WTC11 (cell line): Measurements from ENCODE around the gene FKBP14. TPM values are rescaled to one million over a fixed set of nuclear protein-coding genes. Genes with fewer than 3 reads are reported as not detected.

Experiments used
- ATAC-seq: fragments of 200-7000 bp; cut with Tn5 transposase; 2 replicates; pipeline ENCODE4 v1.10.0; 2021; ENCODE audit warnings: mild to moderate bottlenecking, moderate library complexity
- CTCF ChIA-PET: fragments of 300-600 bp; sonication (Branson Sonifier 250); formaldehyde crosslinking; loops from one replicate; lab custom pipeline; 2021; ENCODE audit warnings: antibody characterized with exemption; lab: Charles Lee
- POLR2A ChIA-PET: fragments of 350-600 bp; sonication (Branson Sonifier 250); formaldehyde crosslinking; loops from one replicate; lab custom pipeline; 2021; ENCODE audit warnings: antibody characterized with exemption; lab: Charles Lee
- DNase-seq: peaks from one replicate; pipeline ENCODE4 v3.0.0; 2021; ENCODE audit warnings: low spot score
- H3K27ac Mint-ChIP-seq: 2 replicates; pipeline ENCODE4 v1.8.0; 2021; ENCODE audit warnings: mixed read lengths
- H3K27me3 Mint-ChIP-seq: 2 replicates; pipeline ENCODE4 v1.8.0; 2021; ENCODE audit warnings: low read depth, mild to moderate bottlenecking, moderate library complexity, mixed read lengths
- H3K36me3 Mint-ChIP-seq: 2 replicates; pipeline ENCODE4 v1.8.0; 2021; ENCODE audit warnings: mixed read lengths
- H3K4me1 Mint-ChIP-seq: 2 replicates; pipeline ENCODE4 v1.8.0; 2022; ENCODE audit warnings: mixed read lengths
- H3K4me3 Mint-ChIP-seq: 2 replicates; pipeline ENCODE4 v1.8.0; 2021; ENCODE audit warnings: mild to moderate bottlenecking, moderate library complexity, mixed read lengths
- H3K9me3 Mint-ChIP-seq: 2 replicates; pipeline ENCODE4 v1.8.0; 2021; ENCODE audit warnings: mixed read lengths
- CREB1 ChIP-seq: sonication (generic); formaldehyde crosslinking; IDR thresholded peaks from 2 replicates; pipeline ENCODE4 v1.8.0; 2023; ENCODE audit warnings: mild to moderate bottlenecking, missing genetic modification reagents
- CTCF ChIP-seq: fragments of 200-600 bp; IDR thresholded peaks from 2 replicates; pipeline ENCODE4 v1.8.0; 2022; ENCODE audit warnings: antibody characterized with exemption
- FOXK1 ChIP-seq: sonication (generic); formaldehyde crosslinking; IDR thresholded peaks from 2 replicates; pipeline ENCODE4 v1.8.0; 2022; ENCODE audit warnings: mild to moderate bottlenecking, moderate library complexity, missing genetic modification reagents
- GRHL2 ChIP-seq: fragments of 250-450 bp; sonication (Bioruptor Pico); IDR thresholded peaks from 2 replicates; pipeline ENCODE4 v1.8.0; 2022; ENCODE audit warnings: mild to moderate bottlenecking, moderate library complexity; ENCODE audit not compliant: insufficient replicate concordance, severe bottlenecking
- HMGA2 ChIP-seq: fragments of 250-450 bp; sonication (Bioruptor Pico); IDR thresholded peaks from 2 replicates; pipeline ENCODE4 v1.4.0; 2021; ENCODE audit warnings: mild to moderate bottlenecking, moderate library complexity
- MXD4 ChIP-seq: fragments of 250-450 bp; sonication (Bioruptor Pico); IDR thresholded peaks from 2 replicates; pipeline ENCODE4 v1.8.0; 2021; ENCODE audit warnings: mild to moderate bottlenecking, moderate library complexity, borderline replicate concordance
- NFATC4 ChIP-seq: fragments of 250-450 bp; sonication (Bioruptor Pico); IDR thresholded peaks from 2 replicates; pipeline ENCODE4 v1.9.0; 2021; ENCODE audit warnings: mild to moderate bottlenecking
- NR1H2 ChIP-seq: sonication (generic); formaldehyde crosslinking; IDR thresholded peaks from 2 replicates; pipeline ENCODE4 v1.9.0; 2021; ENCODE audit warnings: mild to moderate bottlenecking, moderate library complexity, missing genetic modification reagents
- SOX15 ChIP-seq: fragments of 250-450 bp; sonication (Bioruptor Pico); IDR thresholded peaks from 2 replicates; pipeline ENCODE4 v1.9.0; 2021; ENCODE audit warnings: mild to moderate bottlenecking
- TEAD4 ChIP-seq: sonication (generic); formaldehyde crosslinking; IDR thresholded peaks from 2 replicates; pipeline ENCODE4 v1.8.0; 2022; ENCODE audit warnings: mild to moderate bottlenecking, missing genetic modification reagents
- USF1 ChIP-seq: sonication (generic); formaldehyde crosslinking; IDR thresholded peaks from 2 replicates; pipeline ENCODE4 v1.8.0; 2022; ENCODE audit warnings: mild to moderate bottlenecking, missing genetic modification reagents
- ZNF317 ChIP-seq: sonication (generic); formaldehyde crosslinking; IDR thresholded peaks from 2 replicates; pipeline ENCODE4 v1.8.1; 2023; ENCODE audit warnings: low read depth, mild to moderate bottlenecking, moderate library complexity, missing genetic modification reagents, borderline replicate concordance
- ZNF396 ChIP-seq: fragments of 250-450 bp; sonication (Bioruptor Pico); IDR thresholded peaks from 2 replicates; pipeline ENCODE4 v1.8.0; 2021; ENCODE audit warnings: mild to moderate bottlenecking, moderate library complexity, borderline replicate concordance
- ZNF671 ChIP-seq: fragments of 250-450 bp; sonication (Bioruptor Pico); IDR thresholded peaks from 2 replicates; pipeline ENCODE4 v1.8.0; 2021; ENCODE audit warnings: mild to moderate bottlenecking
- total RNA-seq: library from RNA; stranded (reverse); gene quantifications from 3 replicates; pipeline ENCODE4 v1.2.3, GENCODE V29; 2021
- TF ChIP-seq, protein P1 (sequence below): sonication (generic); formaldehyde crosslinking; IDR thresholded peaks from 2 replicates; pipeline ENCODE4 v1.8.1; 2022; ENCODE audit warnings: low read depth, missing genetic modification reagents, borderline replicate concordance
- TF ChIP-seq, protein P2 (sequence below): sonication (generic); formaldehyde crosslinking; IDR thresholded peaks from 2 replicates; pipeline ENCODE4 v1.8.0; 2023; ENCODE audit warnings: missing genetic modification reagents, mild to moderate bottlenecking, borderline replicate concordance

The FKBP14 gene
- total RNA-seq, 1 experiment from 2014 or later: 23.0 TPM

- TF ChIP-seq, protein P1, sequence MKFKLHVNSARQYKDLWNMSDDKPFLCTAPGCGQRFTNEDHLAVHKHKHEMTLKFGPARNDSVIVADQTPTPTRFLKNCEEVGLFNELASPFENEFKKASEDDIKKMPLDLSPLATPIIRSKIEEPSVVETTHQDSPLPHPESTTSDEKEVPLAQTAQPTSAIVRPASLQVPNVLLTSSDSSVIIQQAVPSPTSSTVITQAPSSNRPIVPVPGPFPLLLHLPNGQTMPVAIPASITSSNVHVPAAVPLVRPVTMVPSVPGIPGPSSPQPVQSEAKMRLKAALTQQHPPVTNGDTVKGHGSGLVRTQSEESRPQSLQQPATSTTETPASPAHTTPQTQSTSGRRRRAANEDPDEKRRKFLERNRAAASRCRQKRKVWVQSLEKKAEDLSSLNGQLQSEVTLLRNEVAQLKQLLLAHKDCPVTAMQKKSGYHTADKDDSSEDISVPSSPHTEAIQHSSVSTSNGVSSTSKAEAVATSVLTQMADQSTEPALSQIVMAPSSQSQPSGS (CRISPR knock-in tag): no peak
- TF ChIP-seq MXD4 (CRISPR knock-in tag): no peak
- no peak for TF ChIP-seq USF1 (CRISPR knock-in tag)
- TF ChIP-seq FOXK1 (CRISPR knock-in tag): no peak
- no peak for TF ChIP-seq NFATC4 (CRISPR knock-in tag)
Observed at GRCh38 chr7:30046127-30046770, 19.7 kb upstream of the FKBP14 start (continued).

GRCh38 chr7:30041526-30042269 lies 15.2 kb upstream of the FKBP14 start:
- POLR2A ChIA-PET: no interaction called here
- Mint-ChIP-seq H3K9me3 (no peaks in the 10 kb centered on the region), H3K27me3 (no peaks in the 10 kb centered on the region), H3K4me3 (no peak overlapping the region), H3K27ac (peak overlapping the region; percentile 50), H3K36me3 (peaks cover 18% of the 10 kb centered on the region), H3K4me1 (peaks cover 43% of the 10 kb centered on the region)
- no peak for TF ChIP-seq ZNF671 (CRISPR knock-in tag)
- TF ChIP-seq, protein P2, sequence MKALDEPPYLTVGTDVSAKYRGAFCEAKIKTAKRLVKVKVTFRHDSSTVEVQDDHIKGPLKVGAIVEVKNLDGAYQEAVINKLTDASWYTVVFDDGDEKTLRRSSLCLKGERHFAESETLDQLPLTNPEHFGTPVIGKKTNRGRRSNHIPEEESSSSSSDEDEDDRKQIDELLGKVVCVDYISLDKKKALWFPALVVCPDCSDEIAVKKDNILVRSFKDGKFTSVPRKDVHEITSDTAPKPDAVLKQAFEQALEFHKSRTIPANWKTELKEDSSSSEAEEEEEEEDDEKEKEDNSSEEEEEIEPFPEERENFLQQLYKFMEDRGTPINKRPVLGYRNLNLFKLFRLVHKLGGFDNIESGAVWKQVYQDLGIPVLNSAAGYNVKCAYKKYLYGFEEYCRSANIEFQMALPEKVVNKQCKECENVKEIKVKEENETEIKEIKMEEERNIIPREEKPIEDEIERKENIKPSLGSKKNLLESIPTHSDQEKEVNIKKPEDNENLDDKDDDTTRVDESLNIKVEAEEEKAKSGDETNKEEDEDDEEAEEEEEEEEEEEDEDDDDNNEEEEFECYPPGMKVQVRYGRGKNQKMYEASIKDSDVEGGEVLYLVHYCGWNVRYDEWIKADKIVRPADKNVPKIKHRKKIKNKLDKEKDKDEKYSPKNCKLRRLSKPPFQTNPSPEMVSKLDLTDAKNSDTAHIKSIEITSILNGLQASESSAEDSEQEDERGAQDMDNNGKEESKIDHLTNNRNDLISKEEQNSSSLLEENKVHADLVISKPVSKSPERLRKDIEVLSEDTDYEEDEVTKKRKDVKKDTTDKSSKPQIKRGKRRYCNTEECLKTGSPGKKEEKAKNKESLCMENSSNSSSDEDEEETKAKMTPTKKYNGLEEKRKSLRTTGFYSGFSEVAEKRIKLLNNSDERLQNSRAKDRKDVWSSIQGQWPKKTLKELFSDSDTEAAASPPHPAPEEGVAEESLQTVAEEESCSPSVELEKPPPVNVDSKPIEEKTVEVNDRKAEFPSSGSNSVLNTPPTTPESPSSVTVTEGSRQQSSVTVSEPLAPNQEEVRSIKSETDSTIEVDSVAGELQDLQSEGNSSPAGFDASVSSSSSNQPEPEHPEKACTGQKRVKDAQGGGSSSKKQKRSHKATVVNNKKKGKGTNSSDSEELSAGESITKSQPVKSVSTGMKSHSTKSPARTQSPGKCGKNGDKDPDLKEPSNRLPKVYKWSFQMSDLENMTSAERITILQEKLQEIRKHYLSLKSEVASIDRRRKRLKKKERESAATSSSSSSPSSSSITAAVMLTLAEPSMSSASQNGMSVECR: no peak
- no peak for TF ChIP-seq TEAD4
- no peak for TF ChIP-seq ZNF396
- no peak for TF ChIP-seq SOX15 (CRISPR knock-in tag)
- no peak for TF ChIP-seq HMGA2 (CRISPR knock-in tag)
- no peak for TF ChIP-seq CREB1 (CRISPR knock-in tag)
- TF ChIP-seq GRHL2 (CRISPR knock-in tag): no peak
- no peak for TF ChIP-seq CTCF
- TF ChIP-seq ZNF317 (CRISPR knock-in tag): no peak
- no peak for TF ChIP-seq NR1H2 (CRISPR knock-in tag)
- DNase-seq (no peak), ATAC-seq (peak; percentile 65)
- CTCF ChIA-PET: interaction anchor here (0.6 to 3.4 kb wide), 4 partner anchors 20 to 1430 kb away, joined by 3 to 19 read pairs (median 4); no protein-coding TSS in a partner anchor
